SK-N-SH (cell line): ENCODE measurements around the gene LYRM2.

ENCODE experiments used
- CTCF ChIP-seq: fragments of 200-600 bp; sonication (generic); IDR thresholded peaks from 2 replicates; pipeline ENCODE4 v1.6.1; 2017; ENCODE audit warnings: antibody characterized with exemption, mild to moderate bottlenecking, moderate library complexity
- EP300 ChIP-seq, 2 experiments: IDR thresholded peaks; 2 replicates each; pipeline versions ENCODE4 v1.4.0 to v1.6.1; 2012; ENCODE audit warnings: borderline replicate concordance in 1 of 2, low read depth in 1 of 2, low read length in 1 of 2
- EZH2phosphoT487 ChIP-seq: fragments of 200-600 bp; sonication (generic); IDR thresholded peaks from 2 replicates; pipeline ENCODE4 v1.6.1; 2017; ENCODE audit warnings: low read depth, mixed run types, mild to moderate bottlenecking, antibody characterized with exemption, moderate library complexity, borderline replicate concordance
- GABPA ChIP-seq: IDR thresholded peaks from 2 replicates; pipeline ENCODE4 v1.4.0; 2012; ENCODE audit warnings: low read depth, mild to moderate bottlenecking
- GATA2 ChIP-seq: sonication (generic); formaldehyde crosslinking; IDR thresholded peaks from 2 replicates; pipeline ENCODE4 v1.5.0; 2020; ENCODE audit warnings: mild to moderate bottlenecking, missing genetic modification reagents
- NRF1 ChIP-seq: IDR thresholded peaks from 2 replicates; pipeline ENCODE4 v1.6.1; 2012; ENCODE audit warnings: low read depth, mild to moderate bottlenecking, low read length
- POLR2AphosphoS5 ChIP-seq: IDR thresholded peaks from 2 replicates; pipeline ENCODE4 v1.6.1; 2012; ENCODE audit warnings: low read depth, low read length
- RAD21 ChIP-seq: IDR thresholded peaks from 2 replicates; pipeline ENCODE4 v1.6.1; 2012; ENCODE audit warnings: mild to moderate bottlenecking, low read length
- SIN3A ChIP-seq: IDR thresholded peaks from 2 replicates; pipeline ENCODE4 v1.6.1; 2012; ENCODE audit warnings: low read depth, mild to moderate bottlenecking, low read length, moderate library complexity, borderline replicate concordance
- YY1 ChIP-seq: IDR thresholded peaks from 2 replicates; pipeline ENCODE4 v1.4.0; 2012; ENCODE audit warnings: low read depth, mild to moderate bottlenecking
- TF ChIP-seq, protein P1 (sequence below): IDR thresholded peaks from 2 replicates; pipeline ENCODE4 v1.4.0; 2012; ENCODE audit warnings: low read depth

DNA sequence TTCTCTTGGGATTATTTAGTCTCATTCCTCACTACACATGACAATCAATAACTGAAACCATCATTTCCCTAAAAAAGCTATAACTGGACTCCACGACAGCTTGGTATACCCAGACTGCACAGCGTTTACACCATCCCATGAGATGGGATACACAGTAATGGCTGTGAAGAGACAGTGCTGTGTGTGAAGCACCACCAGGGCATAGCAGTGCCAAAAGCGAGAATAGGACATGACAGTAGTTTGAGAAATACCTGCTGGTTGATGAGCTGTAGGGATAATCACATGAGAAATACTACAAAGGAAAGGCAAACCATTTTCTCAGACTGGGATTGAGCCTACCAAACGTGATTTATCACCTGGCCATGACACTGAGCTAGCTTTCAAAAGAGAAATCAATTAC, 22.4 kb upstream of the LYRM2 start:
- TF ChIP-seq CTCF (no peak), EZH2phosphoT487 (no peak), RAD21 (no peak), SIN3A (no peak), GATA2 (CRISPR knock-in tag) (no peak), EP300 (IDR thresholded peaks at IDR 0.05; ENCODE audit: borderline replicate concordance in 1 of 2, low read depth in 1 of 2, low read length in 1 of 2) (no peak), YY1 (no peak), NRF1 (no peak), POLR2AphosphoS5 (no peak), GABPA (no peak)
- TF ChIP-seq, protein P1, sequence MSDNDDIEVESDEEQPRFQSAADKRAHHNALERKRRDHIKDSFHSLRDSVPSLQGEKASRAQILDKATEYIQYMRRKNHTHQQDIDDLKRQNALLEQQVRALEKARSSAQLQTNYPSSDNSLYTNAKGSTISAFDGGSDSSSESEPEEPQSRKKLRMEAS, result no peak
